Mammary epithelial cell (primary cell): ENCODE data around the gene HTR1E.

Source experiments
- EZH2 ChIP-seq: IDR thresholded peaks from 2 replicates; pipeline ENCODE4 v1.6.1; 2012; ENCODE audit warnings: low read length, inconsistent platforms, borderline replicate concordance
- TF ChIP-seq, protein P1 (sequence below), 2 donors: IDR thresholded peaks in 1 of 2; conservative IDR thresholded peaks in 1 of 2; 2 replicates each; pipeline ENCODE4 v1.5.1; 2011 to 2012; ENCODE audit warnings: inconsistent platforms in 2 of 2, low read length in 2 of 2, mild to moderate bottlenecking in 2 of 2, control low read depth in 1 of 2, low read depth in 1 of 2; ENCODE audit not compliant: insufficient read depth in 1 of 2; ENCODE audit errors: extremely low read depth in 1 of 2

DNA sequence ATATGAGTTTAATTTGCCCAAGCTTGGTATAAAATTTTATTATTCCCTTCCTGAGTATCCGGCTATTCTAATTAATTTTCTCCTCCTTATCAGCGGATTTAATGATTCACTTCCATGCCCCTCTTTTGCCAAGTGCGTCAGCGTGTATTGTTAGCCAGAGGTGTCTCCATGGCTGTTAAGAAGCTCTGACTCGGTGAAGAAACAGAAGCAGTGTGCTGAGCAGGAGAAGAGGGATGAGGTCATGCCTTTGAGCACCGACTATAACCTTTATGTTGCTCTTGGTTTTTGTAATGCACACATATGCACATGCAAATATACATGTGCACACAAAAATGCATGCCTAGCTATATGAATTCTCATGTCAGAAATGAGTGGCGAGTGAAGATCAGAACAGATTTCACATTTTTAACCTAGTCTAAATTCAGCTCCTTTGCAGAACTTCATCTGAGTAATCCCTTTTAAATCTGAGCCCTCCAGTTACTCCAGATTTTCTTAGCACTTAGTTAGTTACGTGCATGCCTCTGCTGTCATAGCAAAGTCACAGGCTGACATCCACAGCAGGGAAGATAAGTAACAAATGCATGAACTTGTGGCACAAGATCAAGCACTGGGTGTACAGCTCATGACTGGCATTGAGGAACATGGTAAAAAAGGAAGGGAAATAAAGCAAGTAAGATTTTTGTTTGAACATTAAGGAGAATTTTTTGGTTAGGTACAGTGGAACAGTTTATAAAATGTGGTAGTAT lies 24.3 kb downstream of the HTR1E start:
- TF ChIP-seq, protein P1, sequence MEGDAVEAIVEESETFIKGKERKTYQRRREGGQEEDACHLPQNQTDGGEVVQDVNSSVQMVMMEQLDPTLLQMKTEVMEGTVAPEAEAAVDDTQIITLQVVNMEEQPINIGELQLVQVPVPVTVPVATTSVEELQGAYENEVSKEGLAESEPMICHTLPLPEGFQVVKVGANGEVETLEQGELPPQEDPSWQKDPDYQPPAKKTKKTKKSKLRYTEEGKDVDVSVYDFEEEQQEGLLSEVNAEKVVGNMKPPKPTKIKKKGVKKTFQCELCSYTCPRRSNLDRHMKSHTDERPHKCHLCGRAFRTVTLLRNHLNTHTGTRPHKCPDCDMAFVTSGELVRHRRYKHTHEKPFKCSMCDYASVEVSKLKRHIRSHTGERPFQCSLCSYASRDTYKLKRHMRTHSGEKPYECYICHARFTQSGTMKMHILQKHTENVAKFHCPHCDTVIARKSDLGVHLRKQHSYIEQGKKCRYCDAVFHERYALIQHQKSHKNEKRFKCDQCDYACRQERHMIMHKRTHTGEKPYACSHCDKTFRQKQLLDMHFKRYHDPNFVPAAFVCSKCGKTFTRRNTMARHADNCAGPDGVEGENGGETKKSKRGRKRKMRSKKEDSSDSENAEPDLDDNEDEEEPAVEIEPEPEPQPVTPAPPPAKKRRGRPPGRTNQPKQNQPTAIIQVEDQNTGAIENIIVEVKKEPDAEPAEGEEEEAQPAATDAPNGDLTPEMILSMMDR (conservative IDR thresholded peaks at IDR 0.05 in 1 of 2, IDR thresholded peaks at IDR 0.05 in 1 of 2; ENCODE audit: extremely low read depth in 1 of 2, insufficient read depth in 1 of 2, low read depth in 1 of 2, low read length in 2 of 2), result no peak
- TF ChIP-seq EZH2, result no peak
